ENCODE measurements around the gene DISC1.
"Not testable (repeated sequence)": the region's sequence is repeated elsewhere in the genome, so short reads cannot be mapped to it uniquely, and the experiment has no call there.

The DISC1 gene

GRCh38 chr1:231724876-231725647, 98.5 kb downstream of the DISC1 start:
- H3K4me3 ChIP-seq (ENCODE audit: low read depth, low read length): no peak overlapping the region
- DNase-seq (ENCODE audit: low read depth): peak; percentile 56
- TF ChIP-seq CTCF (IDR thresholded peaks at IDR 0.05; ENCODE audit: insufficient read depth, low read depth, low read length, missing control alignments): peak; percentile 35

- no peak for DNase-seq (ENCODE audit: low read depth)
- no peak for TF ChIP-seq CTCF (IDR thresholded peaks at IDR 0.05; ENCODE audit: insufficient read depth, low read depth, low read length, missing control alignments)
- no peak overlapping the region for H3K4me3 ChIP-seq (ENCODE audit: low read depth, low read length)
Measured at GRCh38 chr1:231727171-231727570, 100.6 kb downstream of the DISC1 start.

- DNase-seq (ENCODE audit: low read depth); H3K4me3 ChIP-seq (ENCODE audit: low read depth, low read length): not testable (repeated sequence)
Measured at GRCh38 chr1:231728987-231729386, 102.4 kb downstream of the DISC1 start.

GRCh38 chr1:231729544-231729943, 103.0 kb downstream of the DISC1 start:
- no peak for DNase-seq (ENCODE audit: low read depth)
- TF ChIP-seq CTCF (IDR thresholded peaks at IDR 0.05; ENCODE audit: insufficient read depth, low read depth, low read length, missing control alignments): no peak
- no peak overlapping the region for H3K4me3 ChIP-seq (ENCODE audit: low read depth, low read length)

- DNase-seq (ENCODE audit: low read depth): no peak
- no peak overlapping the region for H3K4me3 ChIP-seq (ENCODE audit: low read depth, low read length)
- TF ChIP-seq CTCF (IDR thresholded peaks at IDR 0.05; ENCODE audit: insufficient read depth, low read depth, low read length, missing control alignments): no peak
Measured at GRCh38 chr1:231731268-231731667, 104.7 kb downstream of the DISC1 start.

- DNase-seq (ENCODE audit: low read depth): no peak
- no peak for TF ChIP-seq CTCF (IDR thresholded peaks at IDR 0.05; ENCODE audit: insufficient read depth, low read depth, low read length, missing control alignments)
Measured at GRCh38 chr1:231733063-231733462, 106.5 kb downstream of the DISC1 start.

GRCh38 chr1:231733672-231734071, 107.1 kb downstream of the DISC1 start:
- no peak for TF ChIP-seq CTCF (IDR thresholded peaks at IDR 0.05; ENCODE audit: insufficient read depth, low read depth, low read length, missing control alignments)
- H3K4me3 ChIP-seq (ENCODE audit: low read depth, low read length): no peak overlapping the region
- no peak for DNase-seq (ENCODE audit: low read depth)

More at GRCh38 chr1:231733063-231733462, 106.5 kb downstream of the DISC1 start:
- no peak overlapping the region for H3K4me3 ChIP-seq (ENCODE audit: low read depth, low read length)
